Small intestine (tissue), 7 donors: ENCODE results near the gene TMEM213. TPM values are rescaled to one million over a fixed set of nuclear protein-coding genes. Genes with fewer than 3 reads are reported as not detected.

ENCODE experiments used
- DNase-seq, 2 donors: peaks; one replicate each; pipeline versions ENCODE4 v3.0.0 to v3.0.0-alpha.2; 2013
- FAIRE-seq: peaks from 2 replicates; lab custom pipeline; 2012; peaks lifted over from hg19 to GRCh38; lab: Jason Lieb, UNC
- H3K27ac ChIP-seq, 3 donors: one replicate each; pipeline ENCODE4 v1.5.1; 2013; ENCODE audit warnings: low read length in 2 of 3, mild to moderate bottlenecking in 2 of 3, control low read depth in 1 of 3, inconsistent platforms in 1 of 3, low read depth in 1 of 3, moderate library complexity in 1 of 3
- H3K27me3 ChIP-seq, 3 donors: one replicate each; pipeline ENCODE4 v1.6.1; 2013; ENCODE audit warnings: low read length in 3 of 3, inconsistent platforms in 1 of 3; ENCODE audit not compliant: control insufficient read depth in 3 of 3, insufficient read depth in 3 of 3
- H3K36me3 ChIP-seq, 3 donors: one replicate each; pipeline ENCODE4 v1.6.1; 2013; ENCODE audit warnings: low read length in 3 of 3, inconsistent platforms in 1 of 3, low read depth in 1 of 3, mild to moderate bottlenecking in 1 of 3, moderate library complexity in 1 of 3; ENCODE audit not compliant: control insufficient read depth in 3 of 3, insufficient read depth in 2 of 3
- H3K4me1 ChIP-seq, 3 donors: one replicate each; pipeline ENCODE4 v1.6.1; 2013; ENCODE audit warnings: low read length in 2 of 3, inconsistent platforms in 1 of 3, low read depth in 1 of 3, mild to moderate bottlenecking in 1 of 3, moderate library complexity in 1 of 3; ENCODE audit not compliant: control insufficient read depth in 3 of 3, insufficient read depth in 2 of 3
- H3K4me3 ChIP-seq, 3 donors: one replicate each; pipeline ENCODE4 v1.5.1; 2013; ENCODE audit warnings: low read length in 3 of 3, control low read depth in 1 of 3, inconsistent platforms in 1 of 3, low read depth in 1 of 3, mild to moderate bottlenecking in 1 of 3, moderate library complexity in 1 of 3
- H3K9me3 ChIP-seq, 2 donors: one replicate each; pipeline ENCODE4 v1.6.1; 2013; ENCODE audit warnings: low read depth in 1 of 2, low read length in 1 of 2; ENCODE audit not compliant: control insufficient read depth in 2 of 2, insufficient read depth in 1 of 2
- WGBS, 3 donors: extraction: QIAGEN DNeasy Blood & Tissue Kit; methylation state at CpG; one replicate each; pipeline ENCODE4 v1.1.7; 2013; 5-methylcytosine and 5-hydroxymethylcytosine counted together
- polyA plus RNA-seq, 4 donors: library from polyadenylated mRNA; stranded (reverse) in 3 of 4; unstranded in 1 of 4; fragments of 200-250 nt in 3 of 4; fragments of 120-200 nt in 1 of 4; gene quantifications; one replicate each; pipeline versions ENCODE4 v1.2.1 to v1.2.3, GENCODE V29; 2013
- donor health status: healthy with polysubstance abuse.
- donor health status: control.
- donor health status: control.
- donor health status: Bipolar disorder and iron deficiency.
- donor health status: healthy.

Gene TMEM213
- polyA plus RNA-seq, 4 donors = 0.01 to 0.07 TPM; not detected in 2

DNA sequence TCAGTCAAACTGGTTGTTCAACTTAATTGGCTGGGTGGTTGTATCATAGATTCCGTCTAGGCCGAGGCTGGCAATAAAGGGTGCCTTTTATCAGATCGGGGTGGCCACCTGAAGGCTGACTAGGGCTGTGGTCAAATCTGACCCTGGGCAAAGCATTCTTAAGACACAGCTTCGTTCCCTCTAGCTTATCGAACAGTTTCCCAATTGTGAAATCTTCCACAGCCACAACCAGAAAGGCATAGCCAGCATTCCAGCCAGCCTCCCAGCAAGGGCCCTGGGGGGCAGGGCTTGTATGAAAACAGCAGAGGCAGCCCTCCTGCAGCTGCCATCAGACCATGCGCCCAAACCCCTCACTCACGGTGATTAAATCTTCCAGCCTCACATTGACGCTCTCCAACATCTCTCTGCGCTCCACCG, 42.5 kb upstream of the TMEM213 start:
- 61 to 81% (median 64%) methylated on average over 10 of the region's 10 CpGs for WGBS, 3 donors
- Histone ChIP-seq H3K27me3 (no peaks in the 10 kb centered on the region), H3K36me3 (no peaks in the 10 kb centered on the region), H3K4me1 (peaks cover 0 to 6% (median 0%) of the 10 kb centered on the region in 3 donors), H3K9me3 (no peaks in the 10 kb centered on the region), H3K27ac (no peak overlapping the region), H3K4me3 (no peak overlapping the region)
- DNase-seq (no peak), FAIRE-seq (no peak)

DNA sequence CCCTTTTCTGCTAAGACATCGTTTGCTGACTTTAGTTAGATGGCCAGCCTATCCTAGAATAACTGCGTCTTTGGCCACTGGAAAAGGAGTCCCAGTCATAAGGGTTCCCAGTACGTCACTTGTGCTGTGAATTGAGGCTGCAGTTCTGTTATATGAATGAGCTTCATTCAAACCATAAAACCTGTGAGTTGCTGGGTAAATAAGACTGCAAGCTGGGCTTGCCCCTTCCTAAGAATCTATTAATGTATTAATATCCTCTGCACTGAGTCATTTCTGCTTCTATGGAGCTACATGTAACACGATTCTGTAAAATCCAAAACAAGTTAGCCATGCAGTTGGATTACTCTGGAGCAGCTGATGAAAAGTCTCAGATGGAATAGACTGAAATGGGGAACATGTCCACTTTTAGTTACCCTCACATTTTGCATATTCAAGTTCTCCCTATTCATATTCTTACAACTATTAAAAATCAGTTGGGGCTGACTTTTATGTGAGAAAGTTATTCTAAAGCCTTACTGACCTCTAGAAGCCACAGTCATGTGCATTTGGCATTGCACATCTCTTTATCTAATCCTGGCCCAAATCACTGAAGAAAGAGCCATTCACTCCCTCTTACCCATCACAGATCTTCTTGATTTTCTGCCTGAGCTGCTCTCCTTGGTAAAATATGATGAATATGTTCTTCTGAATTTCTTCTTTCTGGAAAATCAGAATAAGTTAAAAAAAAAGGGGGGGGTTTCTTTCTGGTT, 41.8 kb upstream of the TMEM213 start:
- FAIRE-seq (no peak), DNase-seq (no peak)
- H3K27ac ChIP-seq = no peak overlapping the region
- no peak overlapping the region for H3K4me3 ChIP-seq
- no peaks in the 10 kb centered on the region for H3K27me3 ChIP-seq
- H3K4me1 ChIP-seq = peaks cover 0 to 2% (median 0%) of the 10 kb centered on the region in 3 donors
- no peaks in the 10 kb centered on the region for H3K36me3 ChIP-seq
- H3K9me3 ChIP-seq = no peaks in the 10 kb centered on the region
- 71 to 78% (median 75%) methylated on average over 4 of the region's 4 CpGs for WGBS, 3 donors

DNA sequence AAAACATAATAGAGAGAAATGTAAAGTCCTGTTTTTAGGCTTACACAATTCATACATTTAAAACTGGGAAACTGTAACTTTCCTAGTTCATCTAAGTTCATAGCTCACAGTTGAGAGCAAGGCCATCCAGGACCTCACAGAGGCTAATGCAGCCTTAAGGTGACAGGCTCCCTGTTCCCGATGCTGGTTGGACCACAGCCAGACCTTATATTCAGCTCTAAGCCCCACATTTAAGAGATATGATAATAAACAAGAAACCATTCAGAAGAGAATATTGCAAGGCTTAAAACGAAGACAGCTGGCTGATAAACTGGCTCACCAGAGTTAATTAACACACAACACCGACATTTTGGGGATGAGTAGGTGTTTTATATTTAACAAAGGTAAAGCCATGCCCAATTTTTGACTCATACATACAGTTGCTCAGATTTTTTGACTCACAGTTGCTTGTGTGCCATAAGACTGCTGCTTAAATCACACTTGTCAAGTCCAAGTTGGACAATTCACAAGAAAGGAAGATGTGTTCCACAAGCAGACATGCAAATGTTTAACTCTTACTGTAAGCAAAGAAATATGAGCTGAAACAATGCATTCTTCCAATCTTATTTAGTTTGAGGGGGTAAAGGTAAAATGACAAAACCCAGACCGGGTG, 41.1 kb upstream of the TMEM213 start:
- FAIRE-seq (no peak), DNase-seq (no peak)
- Histone ChIP-seq H3K4me3 (no peak overlapping the region), H3K9me3 (no peaks in the 10 kb centered on the region), H3K4me1 (no peaks in the 10 kb centered on the region), H3K27me3 (no peaks in the 10 kb centered on the region), H3K36me3 (no peaks in the 10 kb centered on the region), H3K27ac (no peak overlapping the region)
- 26 to 52% (median 40%) methylated on average over 4 of the region's 4 CpGs for WGBS, 3 donors

DNA sequence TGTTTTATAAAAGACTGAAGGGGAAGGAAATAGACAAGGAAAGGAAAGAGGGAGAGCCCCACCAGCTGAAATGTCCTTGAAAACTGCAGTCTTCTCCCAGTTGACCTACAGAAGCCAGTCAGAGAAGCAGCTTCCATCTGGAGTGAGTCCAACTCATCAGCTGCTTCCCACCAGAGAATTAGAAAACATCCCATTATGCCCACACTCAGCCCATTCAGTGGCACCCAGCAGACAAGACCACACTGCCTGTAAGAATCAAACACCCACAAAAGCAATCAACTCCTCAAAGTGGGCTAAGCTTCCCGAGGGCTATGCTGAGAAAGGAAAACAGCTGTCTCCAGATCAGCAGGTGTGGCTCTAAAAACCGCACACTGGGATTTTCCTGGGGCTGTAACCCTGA, 29.6 kb upstream of the TMEM213 start:
- no peaks in the 10 kb centered on the region for H3K27me3 ChIP-seq
- WGBS, 3 donors = 27 to 72% (median 65%) methylated on average over 2 of the region's 2 CpGs
- H3K4me3 ChIP-seq = no peak overlapping the region
- no peaks in the 10 kb centered on the region for H3K9me3 ChIP-seq
- H3K36me3 ChIP-seq = no peaks in the 10 kb centered on the region
- no peaks in the 10 kb centered on the region for H3K4me1 ChIP-seq
- H3K27ac ChIP-seq = no peak overlapping the region
- DNase-seq (no peak), FAIRE-seq (no peak)

DNA sequence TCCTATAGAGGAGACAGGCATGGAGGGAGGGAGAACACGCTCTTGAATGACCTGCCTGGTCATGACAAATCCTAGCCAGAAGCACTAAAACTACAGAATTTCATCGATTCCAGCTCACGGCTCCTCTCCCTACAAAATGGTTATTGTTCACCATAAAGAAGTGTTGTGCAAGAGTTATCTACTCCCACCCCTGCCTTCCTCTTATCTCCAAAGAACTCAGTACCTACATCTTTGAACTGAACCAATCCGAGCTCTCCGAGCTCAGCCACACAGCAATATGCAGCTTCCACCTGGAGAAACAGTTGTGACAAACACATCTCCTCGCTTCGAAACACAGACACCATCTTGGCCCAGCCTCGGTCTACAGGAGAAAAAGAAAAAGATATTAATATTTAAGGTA, 26.9 kb upstream of the TMEM213 start:
- Histone ChIP-seq H3K36me3 (no peaks in the 10 kb centered on the region), H3K27ac (no peak overlapping the region), H3K9me3 (no peaks in the 10 kb centered on the region), H3K4me1 (peaks cover 0 to 2% (median 0%) of the 10 kb centered on the region in 3 donors), H3K4me3 (no peak overlapping the region), H3K27me3 (no peaks in the 10 kb centered on the region)
- FAIRE-seq (no peak), DNase-seq (no peak)
- WGBS, 3 donors = 53 to 70% (median 70%) methylated on average over 8 of the region's 8 CpGs

DNA sequence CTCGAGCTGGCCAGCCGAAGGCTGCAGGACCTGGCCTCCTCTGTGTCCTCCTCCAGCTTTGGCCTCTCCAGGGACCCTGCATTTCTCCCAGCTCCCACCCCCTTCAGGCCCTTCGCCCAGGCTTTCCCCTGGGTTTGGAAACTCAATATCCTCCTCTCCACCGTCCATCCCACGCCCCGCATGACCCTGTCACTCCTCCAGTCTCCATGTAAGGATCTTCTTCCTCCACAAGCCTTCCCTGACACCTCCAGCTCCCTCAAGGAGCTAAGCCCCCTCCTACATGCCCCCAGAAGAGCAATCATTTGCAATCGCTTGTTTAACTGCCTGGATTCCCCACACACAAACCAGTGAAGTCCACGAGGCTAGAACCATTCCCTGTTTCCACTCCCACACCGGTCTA, 24.6 kb upstream of the TMEM213 start:
- WGBS, 3 donors = 85 to 90% (median 89%) methylated on average over 9 of the region's 9 CpGs
- H3K9me3 ChIP-seq = no peaks in the 10 kb centered on the region
- H3K4me1 ChIP-seq = peaks cover 0 to 8% (median 0%) of the 10 kb centered on the region in 3 donors
- no peak for FAIRE-seq
- no peaks in the 10 kb centered on the region for H3K36me3 ChIP-seq
- no peak overlapping the region for H3K4me3 ChIP-seq
- no peak for DNase-seq
- no peak overlapping the region for H3K27ac ChIP-seq
- H3K27me3 ChIP-seq = no peaks in the 10 kb centered on the region

DNA sequence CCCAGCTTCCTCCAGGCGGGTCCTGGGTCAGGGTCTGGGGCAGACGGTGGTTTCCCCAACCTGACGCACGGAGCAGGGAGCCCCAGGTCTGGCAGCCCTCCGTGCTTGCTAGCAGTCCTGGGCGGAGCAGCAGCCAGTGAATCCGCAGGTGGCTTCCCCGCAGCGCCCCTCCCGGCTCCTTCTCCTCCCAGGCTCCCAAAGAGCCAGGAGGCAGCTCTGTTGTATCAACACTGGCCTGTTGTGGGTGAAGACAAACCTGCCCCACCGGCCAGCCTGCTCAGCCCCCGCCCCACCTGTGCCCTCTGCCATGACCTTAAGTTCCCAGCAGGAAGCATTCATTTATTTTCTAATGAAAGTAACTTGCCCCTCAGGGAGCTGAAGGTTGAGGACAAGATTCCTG, 24.0 kb upstream of the TMEM213 start:
- Histone ChIP-seq H3K4me1 (peaks cover 0 to 8% (median 0%) of the 10 kb centered on the region in 3 donors), H3K9me3 (no peaks in the 10 kb centered on the region), H3K27me3 (no peaks in the 10 kb centered on the region), H3K4me3 (no peak overlapping the region), H3K36me3 (no peaks in the 10 kb centered on the region), H3K27ac (no peak overlapping the region)
- WGBS, 3 donors = 67 to 80% (median 76%) methylated on average over 12 of the region's 12 CpGs
- FAIRE-seq = no peak
- no peak for DNase-seq

DNA sequence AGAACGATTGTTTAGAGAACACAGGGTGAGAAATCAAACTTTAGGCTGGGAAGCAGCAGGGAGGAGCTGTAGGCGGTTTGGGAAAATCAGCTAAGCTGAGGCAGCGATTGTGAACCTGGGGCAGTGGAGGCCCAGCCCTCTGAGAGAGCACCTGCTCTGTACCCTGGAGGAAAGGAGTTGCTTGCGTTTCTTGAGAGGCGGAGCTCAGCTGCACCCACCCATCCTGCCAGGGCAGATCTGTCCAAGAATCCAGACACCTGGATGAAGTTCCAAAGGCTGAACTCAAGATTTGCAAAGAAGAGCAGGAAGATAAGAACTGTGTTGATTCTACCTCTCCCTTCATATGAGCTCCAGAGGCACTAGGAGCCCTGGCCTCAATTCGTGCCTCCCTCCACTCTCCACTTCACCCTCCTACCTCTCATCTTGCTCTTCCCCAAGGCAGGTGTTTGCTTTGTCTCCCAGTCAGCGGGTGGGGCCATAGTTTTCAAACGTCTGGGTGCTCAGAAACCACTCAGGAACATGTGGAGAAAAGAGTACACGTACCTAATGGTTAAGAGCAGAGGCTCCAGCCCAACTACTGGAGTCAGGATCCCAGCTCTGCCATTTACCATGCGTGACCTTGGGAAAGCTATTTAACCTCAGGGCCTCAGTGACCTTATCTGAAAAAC, 21.5 kb upstream of the TMEM213 start:
- Histone ChIP-seq H3K4me3 (no peak overlapping the region), H3K36me3 (no peaks in the 10 kb centered on the region), H3K27ac (no peak overlapping the region), H3K4me1 (peaks cover 0 to 8% (median 0%) of the 10 kb centered on the region in 3 donors), H3K9me3 (no peaks in the 10 kb centered on the region), H3K27me3 (no peaks in the 10 kb centered on the region)
- no peak for FAIRE-seq
- WGBS, 3 donors = 19 to 54% (median 29%) methylated on average over 10 of the region's 10 CpGs
- DNase-seq = peak; percentile 55 to 68
